Superior temporal gyrus (tissue), 1 donor: ENCODE measurements around the gene LIPT2.
A peak's percentile ranks its signal among the peaks of the same experiment; 100 is the strongest.

ENCODE experiments used
- DNase-seq: peaks from one replicate; pipeline ENCODE4 v3.0.0-alpha.2; 2016; ENCODE audit errors: extremely low spot score

The LIPT2 gene

DNA sequence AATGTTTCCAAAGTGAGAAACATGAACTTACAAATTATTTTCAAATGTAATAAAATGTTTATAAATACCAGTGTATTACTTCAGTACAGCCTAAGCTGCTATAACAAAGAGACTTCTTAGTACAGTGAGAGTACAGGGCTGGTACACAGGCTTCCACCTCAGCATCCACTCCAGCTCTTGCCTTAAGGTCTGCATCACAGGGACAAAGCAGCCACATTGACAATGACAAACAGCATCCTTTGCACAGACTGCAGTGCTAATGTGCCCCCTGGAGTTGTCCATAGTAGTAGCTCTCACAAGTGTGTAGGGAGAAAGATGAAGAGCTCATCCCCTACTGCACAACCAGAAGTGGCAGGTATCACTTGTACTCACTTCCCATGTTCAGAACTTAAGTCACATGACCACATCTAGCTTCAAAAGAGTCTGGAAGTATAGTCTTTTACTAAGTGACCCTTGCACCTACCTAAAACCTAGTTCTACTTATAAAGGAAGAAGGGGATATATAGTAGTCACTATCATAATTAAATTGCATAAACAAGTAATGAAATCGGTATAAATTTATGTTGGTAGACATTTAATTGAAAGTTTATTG is 10.7 kb upstream of the LIPT2 start:
- no peak for DNase-seq

- no peak for DNase-seq
Observed at GRCh38 chr11:74494916-74495315, 1.4 kb upstream of the LIPT2 start.

DNA sequence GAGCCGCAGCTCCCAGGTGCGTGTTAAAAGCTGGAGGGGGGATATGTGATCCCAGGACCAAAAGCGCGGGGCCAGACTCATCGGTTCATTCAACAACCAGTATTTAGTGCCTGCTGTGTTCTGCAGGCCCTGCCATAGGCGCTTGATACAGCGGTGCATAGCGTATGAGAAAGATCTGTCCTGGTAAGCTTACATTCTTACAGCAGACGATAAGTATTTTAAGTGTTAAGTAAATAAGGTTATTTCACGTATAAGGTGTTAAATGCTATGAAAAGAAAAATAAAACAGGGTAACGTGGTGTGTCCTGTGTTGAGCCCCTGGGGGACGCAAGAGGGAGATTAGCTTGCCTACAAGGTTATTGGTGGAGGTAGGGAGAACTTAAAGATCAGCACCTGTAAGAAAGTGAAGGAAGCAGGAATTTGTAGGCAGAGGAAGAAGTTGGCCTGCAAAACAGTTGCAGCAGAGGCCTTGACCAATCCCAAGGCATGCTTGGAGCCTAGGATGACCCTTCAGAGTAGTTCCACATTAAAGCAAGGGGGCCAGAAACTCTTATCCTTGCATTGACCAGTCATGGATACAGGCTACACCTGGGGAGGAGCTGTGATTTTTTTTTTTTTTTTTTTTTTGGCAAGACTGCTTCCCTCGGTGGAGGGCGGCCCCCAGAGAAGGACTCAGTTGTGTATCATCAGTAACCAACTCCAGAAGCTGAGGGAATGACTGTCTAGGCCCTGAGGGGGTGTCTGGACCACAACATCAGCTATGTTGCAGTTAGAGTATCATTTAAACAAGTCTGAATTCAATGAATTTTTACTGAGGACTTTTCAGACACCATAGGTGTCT is 487 bp upstream of the LIPT2 start:
- peak; percentile 42 for DNase-seq

DNA sequence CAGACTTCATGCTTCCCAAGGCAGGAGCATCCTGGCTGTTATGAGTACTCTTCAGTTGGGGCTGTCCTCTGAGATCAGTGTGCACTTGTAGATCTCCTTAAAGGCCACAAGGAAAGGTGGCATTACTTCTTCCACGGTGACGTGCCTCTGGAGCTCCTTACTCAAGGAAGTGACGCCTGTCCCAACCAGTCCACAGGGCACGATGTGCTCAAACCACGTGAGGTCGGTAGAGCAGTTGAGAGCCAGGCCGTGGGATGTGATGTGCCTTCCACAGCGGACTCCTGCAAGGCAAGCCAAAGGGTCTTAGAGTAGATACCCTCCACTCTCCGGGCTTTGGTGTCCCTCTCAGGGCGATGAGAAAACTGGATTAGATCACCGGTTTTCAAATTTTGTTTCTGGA is 1.4 kb downstream of the LIPT2 start:
- DNase-seq: no peak

DNA sequence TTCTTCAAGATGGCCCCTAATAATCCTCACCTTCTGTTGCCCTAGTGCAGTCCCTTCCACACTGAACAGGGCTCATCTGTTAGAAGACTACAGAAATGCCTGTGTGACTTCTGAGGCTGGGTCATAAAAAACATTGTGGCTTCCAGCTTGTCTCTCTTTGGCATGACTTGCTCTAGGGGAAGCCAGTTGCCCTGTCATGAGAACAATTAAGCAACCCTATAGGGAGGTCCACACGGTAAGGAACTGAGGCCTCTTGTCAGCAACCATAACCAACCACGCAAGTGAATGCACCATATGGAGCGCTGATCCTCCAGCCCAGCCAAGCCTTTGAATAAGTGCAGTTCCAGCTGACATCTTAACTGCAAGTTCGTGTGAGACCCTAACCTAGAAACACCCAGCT is 2.6 kb downstream of the LIPT2 start:
- DNase-seq: no peak

GRCh38 chr11:74487875-74488274 is 5.6 kb downstream of the LIPT2 start:
- no peak for DNase-seq

DNA sequence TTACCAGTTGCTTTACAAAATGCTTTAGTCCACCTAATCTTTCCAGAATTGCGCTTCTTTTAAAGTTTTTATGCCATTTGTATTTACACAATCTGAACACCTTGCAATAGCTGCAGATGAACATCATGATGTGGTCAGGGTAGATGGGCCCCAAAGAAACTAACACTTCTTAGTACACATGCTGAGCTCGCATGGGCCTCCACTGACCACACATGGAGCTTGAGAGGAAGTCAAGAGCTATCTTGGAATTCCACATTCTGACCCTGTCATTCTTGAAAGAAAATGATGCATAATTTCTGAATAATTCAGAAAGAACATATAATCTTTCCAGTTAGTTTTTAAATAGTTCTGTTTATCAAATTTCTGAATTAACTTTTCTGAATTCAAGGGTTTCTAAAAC is 7.7 kb downstream of the LIPT2 start:
- no peak for DNase-seq

GRCh38 chr11:74480688-74481417 is 12.7 kb downstream of the LIPT2 start:
- DNase-seq: no peak

- DNase-seq: no peak
Observed at GRCh38 chr11:74479732-74480123, 13.8 kb downstream of the LIPT2 start.

DNA sequence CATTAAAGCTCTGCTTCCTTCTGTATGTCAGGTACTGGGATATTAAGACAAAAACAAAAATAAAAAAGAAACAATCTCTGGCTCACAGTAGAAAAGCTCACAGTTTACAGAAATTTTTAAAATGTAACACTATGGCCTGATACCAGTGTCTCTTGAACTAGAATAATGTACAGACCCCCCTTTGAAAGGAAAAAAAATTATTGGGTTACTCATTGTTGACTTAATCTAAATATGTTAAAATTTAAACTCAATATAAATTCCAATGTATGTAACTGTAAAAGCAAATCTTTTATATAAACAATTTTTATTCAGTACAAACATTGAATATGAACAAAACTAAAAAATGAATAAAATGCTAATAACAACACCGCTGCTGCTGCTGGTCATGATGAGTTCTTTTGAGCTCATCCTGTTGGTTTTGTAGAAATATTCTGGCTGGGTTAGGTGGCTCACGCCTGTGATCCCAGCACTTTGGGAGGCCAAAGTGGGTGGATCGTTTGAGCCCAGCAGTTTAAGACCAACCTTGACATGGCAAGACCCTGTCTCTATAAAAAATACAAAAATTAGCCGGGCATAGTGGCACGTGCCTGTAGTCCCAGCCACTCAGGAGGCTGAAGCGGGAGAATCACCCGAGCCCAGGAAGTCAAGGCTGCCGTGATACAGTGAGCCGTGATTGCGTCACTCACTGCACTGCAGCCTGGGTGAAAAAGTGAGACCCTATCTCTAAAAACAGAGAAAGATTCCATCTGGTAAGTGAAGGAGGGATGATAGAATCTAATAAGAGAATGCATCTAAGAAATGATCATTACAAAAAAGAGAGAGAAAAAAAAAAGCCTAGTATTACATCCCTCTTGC is 14.4 kb downstream of the LIPT2 start:
- DNase-seq: no peak

DNA sequence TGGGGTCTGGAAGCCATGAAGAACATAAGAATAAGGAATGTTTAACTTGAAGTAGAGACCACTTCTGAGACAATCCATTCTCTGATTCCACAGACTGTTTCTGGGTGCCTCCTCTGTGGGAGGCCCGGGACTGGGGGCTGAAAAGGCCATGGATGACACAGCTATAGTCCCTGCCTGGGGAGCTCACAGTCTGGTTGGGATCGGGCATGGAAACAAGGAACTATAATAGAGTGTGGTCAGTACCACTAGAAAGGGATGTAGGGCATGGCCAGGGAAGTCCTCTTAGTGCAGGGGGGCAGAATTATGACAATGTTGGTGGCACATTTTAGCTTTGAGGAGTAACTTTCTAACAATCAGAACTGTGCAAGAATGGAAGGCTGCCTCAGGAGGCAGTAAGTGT is 17.0 kb downstream of the LIPT2 start:
- no peak for DNase-seq

DNA sequence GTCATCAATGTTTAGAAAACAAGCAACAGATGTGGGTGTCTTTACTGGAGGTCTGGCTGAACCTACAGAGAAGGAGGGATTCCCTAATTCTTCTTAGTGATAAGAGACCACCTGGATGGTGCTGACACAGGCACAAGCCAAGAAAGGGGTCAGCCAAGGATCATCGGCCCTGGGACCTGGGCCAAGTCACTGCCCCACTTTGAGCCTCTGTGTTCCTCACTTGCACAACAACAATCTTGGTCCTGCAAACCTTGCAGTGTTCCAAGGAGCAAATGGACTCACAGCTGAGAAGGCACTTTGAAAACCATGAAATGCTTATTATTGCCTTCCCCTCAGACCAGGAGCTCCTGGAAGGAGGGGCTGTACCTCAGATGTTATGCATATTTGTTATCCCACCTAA is 19.2 kb downstream of the LIPT2 start:
- DNase-seq: no peak

- DNase-seq: no peak
Observed at GRCh38 chr11:74473382-74474173, 19.9 kb downstream of the LIPT2 start.

GRCh38 chr11:74471668-74472429 is 21.7 kb downstream of the LIPT2 start:
- no peak for DNase-seq

GRCh38 chr11:74471037-74471436 is 22.5 kb downstream of the LIPT2 start:
- no peak for DNase-seq

- DNase-seq: no peak
Observed at GRCh38 chr11:74470526-74470925, 23.0 kb downstream of the LIPT2 start.

DNA sequence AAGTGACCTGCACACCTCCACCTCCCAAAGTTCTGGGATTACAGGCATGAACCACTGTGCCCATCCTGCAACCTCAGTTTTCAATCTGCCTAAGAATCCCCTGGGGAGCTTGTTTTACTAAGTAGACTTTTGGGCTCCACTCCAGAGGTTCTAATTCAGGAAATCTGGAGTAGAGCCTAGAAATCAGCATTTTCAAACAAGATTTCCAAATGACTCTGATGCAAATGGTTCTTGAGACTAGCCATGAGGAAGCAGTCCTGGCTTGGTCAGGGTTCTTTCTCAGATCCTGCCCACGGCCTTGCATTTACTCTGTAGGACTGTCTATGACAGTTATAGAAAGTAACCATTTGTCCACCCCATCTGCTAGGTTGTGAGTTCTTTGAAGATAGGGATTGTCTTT is 24.6 kb downstream of the LIPT2 start:
- DNase-seq: no peak

DNA sequence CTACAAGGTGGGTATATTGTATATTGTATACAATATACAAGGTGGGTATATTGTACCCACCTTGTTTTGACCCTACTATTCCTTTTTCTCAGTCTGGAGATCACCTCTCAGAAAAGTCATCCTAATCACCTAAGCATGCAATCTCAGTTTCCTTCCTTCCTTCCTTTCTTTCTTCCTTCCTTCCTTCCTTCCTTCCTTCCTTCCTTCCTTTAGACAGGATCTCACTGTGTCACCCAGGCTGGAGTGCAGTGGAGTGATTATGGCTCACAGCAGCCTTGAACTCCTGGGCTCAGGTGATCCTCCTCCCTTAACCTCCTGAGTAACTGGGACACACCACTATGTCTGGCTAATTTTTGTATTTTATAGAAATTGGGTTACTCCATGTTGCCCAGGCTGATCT is 25.0 kb downstream of the LIPT2 start:
- no peak for DNase-seq

GRCh38 chr11:74468058-74468457 is 25.5 kb downstream of the LIPT2 start:
- DNase-seq: no peak
